ENCODE measurements around the gene EIPR1.

The EIPR1 gene

DNA sequence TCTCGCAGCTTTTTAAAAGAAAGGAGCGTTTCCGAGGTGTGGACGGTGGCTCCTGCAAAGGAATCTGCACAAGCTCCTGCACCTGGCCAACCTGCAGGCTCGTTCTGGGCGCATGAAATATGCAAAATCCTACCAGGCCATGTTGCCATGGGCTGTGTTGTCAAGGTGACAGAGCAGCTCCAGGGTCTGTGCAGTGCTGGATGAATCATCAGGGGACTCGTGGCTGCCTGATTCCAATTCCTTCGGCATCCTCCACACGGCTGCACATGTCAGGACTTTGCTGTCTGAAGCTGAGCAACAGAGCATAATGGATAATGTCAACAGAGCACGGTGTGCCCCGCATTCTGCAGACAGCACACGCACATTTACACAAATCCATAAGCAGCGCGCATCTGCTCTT lies 120.5 kb downstream of the EIPR1 start:
- Histone ChIP-seq H3K9me3 (ENCODE audit: severe bottlenecking) (no peaks in the 10 kb centered on the region), H3K4me3 (ENCODE audit: severe bottlenecking) (no peak overlapping the region), H3K4me1 (ENCODE audit: insufficient read depth, poor library complexity, severe bottlenecking) (no peaks in the 10 kb centered on the region), H3K27ac (ENCODE audit: poor library complexity, severe bottlenecking) (no peak overlapping the region), H3K27me3 (ENCODE audit: insufficient read depth, poor library complexity, severe bottlenecking) (no peaks in the 10 kb centered on the region), H3K36me3 (ENCODE audit: low read depth) (peaks cover 3% of the 10 kb centered on the region; the same call in 1 of the 2 replicates)
- TF ChIP-seq, protein P1, sequence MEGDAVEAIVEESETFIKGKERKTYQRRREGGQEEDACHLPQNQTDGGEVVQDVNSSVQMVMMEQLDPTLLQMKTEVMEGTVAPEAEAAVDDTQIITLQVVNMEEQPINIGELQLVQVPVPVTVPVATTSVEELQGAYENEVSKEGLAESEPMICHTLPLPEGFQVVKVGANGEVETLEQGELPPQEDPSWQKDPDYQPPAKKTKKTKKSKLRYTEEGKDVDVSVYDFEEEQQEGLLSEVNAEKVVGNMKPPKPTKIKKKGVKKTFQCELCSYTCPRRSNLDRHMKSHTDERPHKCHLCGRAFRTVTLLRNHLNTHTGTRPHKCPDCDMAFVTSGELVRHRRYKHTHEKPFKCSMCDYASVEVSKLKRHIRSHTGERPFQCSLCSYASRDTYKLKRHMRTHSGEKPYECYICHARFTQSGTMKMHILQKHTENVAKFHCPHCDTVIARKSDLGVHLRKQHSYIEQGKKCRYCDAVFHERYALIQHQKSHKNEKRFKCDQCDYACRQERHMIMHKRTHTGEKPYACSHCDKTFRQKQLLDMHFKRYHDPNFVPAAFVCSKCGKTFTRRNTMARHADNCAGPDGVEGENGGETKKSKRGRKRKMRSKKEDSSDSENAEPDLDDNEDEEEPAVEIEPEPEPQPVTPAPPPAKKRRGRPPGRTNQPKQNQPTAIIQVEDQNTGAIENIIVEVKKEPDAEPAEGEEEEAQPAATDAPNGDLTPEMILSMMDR (IDR thresholded peaks at IDR 0.05; ENCODE audit: poor library complexity, severe bottlenecking): no peak
- ATAC-seq (ENCODE audit: low read depth) (no peak), DNase-seq (ENCODE audit: low spot score) (no peak)

GRCh38 chr2:3256605-3257004 lies 121.0 kb downstream of the EIPR1 start:
- H3K27ac ChIP-seq (ENCODE audit: poor library complexity, severe bottlenecking): no peak overlapping the region
- peaks cover 3% of the 10 kb centered on the region; the same call in 1 of the 2 replicates for H3K36me3 ChIP-seq (ENCODE audit: low read depth)
- H3K4me1 ChIP-seq (ENCODE audit: insufficient read depth, poor library complexity, severe bottlenecking): no peaks in the 10 kb centered on the region
- TF ChIP-seq, protein P1 (IDR thresholded peaks at IDR 0.05; ENCODE audit: poor library complexity, severe bottlenecking): no peak
- no peak for DNase-seq (ENCODE audit: low spot score)
- no peak for ATAC-seq (ENCODE audit: low read depth)
- H3K27me3 ChIP-seq (ENCODE audit: insufficient read depth, poor library complexity, severe bottlenecking): no peaks in the 10 kb centered on the region
- no peaks in the 10 kb centered on the region for H3K9me3 ChIP-seq (ENCODE audit: severe bottlenecking)
- no peak overlapping the region for H3K4me3 ChIP-seq (ENCODE audit: severe bottlenecking)

DNA sequence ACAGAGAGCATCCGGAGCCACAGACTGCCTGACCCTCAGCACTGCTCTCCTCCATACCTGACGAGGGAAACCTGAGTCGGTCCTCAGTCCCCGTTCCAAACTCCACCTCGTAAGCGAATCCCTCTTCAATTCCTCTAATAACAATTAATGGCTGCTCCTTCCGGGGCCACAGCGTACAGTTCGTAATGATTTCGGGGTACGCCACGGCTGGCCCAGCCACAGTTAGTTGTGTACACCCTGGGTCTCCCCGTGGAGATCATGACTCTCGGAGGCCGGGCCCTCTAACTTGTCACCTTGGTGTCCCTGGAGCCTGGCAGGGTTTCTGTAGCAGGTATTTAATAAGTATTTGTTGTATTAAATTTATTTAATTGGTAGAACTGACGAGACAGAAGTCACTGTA lies 121.5 kb downstream of the EIPR1 start:
- Histone ChIP-seq H3K4me3 (ENCODE audit: severe bottlenecking) (no peak overlapping the region), H3K27me3 (ENCODE audit: insufficient read depth, poor library complexity, severe bottlenecking) (no peaks in the 10 kb centered on the region), H3K4me1 (ENCODE audit: insufficient read depth, poor library complexity, severe bottlenecking) (no peaks in the 10 kb centered on the region), H3K9me3 (ENCODE audit: severe bottlenecking) (no peaks in the 10 kb centered on the region), H3K27ac (ENCODE audit: poor library complexity, severe bottlenecking) (no peak overlapping the region), H3K36me3 (ENCODE audit: low read depth) (peaks cover 3% of the 10 kb centered on the region; the same call in 1 of the 2 replicates)
- ATAC-seq (ENCODE audit: low read depth) (no peak), DNase-seq (ENCODE audit: low spot score) (no peak)
- TF ChIP-seq, protein P1 (IDR thresholded peaks at IDR 0.05; ENCODE audit: poor library complexity, severe bottlenecking): no peak

DNA sequence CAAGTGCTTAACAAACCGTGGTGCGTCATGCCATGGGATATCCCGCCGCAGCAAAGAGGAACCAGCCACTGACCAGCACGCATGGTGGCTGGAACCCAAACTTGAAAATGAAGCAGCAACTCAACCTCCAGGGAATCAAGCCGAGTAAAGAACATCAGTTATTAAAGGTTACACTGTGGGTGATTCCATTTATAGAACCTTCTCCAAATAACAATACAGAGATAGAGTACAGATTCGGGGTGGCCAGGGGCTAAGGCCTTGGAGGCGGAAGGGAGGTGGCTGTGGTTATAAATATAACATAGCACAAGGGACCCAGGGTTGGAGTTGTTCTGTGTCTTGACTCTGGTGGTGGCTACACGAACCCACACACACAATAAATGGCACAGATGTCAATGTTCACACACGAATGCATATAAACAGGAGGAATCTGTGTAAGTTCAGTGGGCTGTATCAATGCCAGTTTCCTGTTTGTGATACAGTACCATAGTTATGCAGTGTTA lies 123.1 kb downstream of the EIPR1 start:
- H3K4me3 ChIP-seq (ENCODE audit: severe bottlenecking): no peak overlapping the region
- DNase-seq (ENCODE audit: low spot score) (no peak), ATAC-seq (ENCODE audit: low read depth) (no peak)
- TF ChIP-seq, protein P1 (IDR thresholded peaks at IDR 0.05; ENCODE audit: poor library complexity, severe bottlenecking): no peak
- peaks cover 3% of the 10 kb centered on the region; the same call in 1 of the 2 replicates for H3K36me3 ChIP-seq (ENCODE audit: low read depth)
- no peak overlapping the region for H3K27ac ChIP-seq (ENCODE audit: poor library complexity, severe bottlenecking)
- H3K27me3 ChIP-seq (ENCODE audit: insufficient read depth, poor library complexity, severe bottlenecking): no peaks in the 10 kb centered on the region
- H3K9me3 ChIP-seq (ENCODE audit: severe bottlenecking): no peaks in the 10 kb centered on the region
- no peaks in the 10 kb centered on the region for H3K4me1 ChIP-seq (ENCODE audit: insufficient read depth, poor library complexity, severe bottlenecking)

GRCh38 chr2:3253913-3254441 lies 123.6 kb downstream of the EIPR1 start:
- DNase-seq (ENCODE audit: low spot score) (no peak), ATAC-seq (ENCODE audit: low read depth) (no peak)
- Histone ChIP-seq H3K4me1 (ENCODE audit: insufficient read depth, poor library complexity, severe bottlenecking) (no peaks in the 10 kb centered on the region), H3K4me3 (ENCODE audit: severe bottlenecking) (no peak overlapping the region), H3K27ac (ENCODE audit: poor library complexity, severe bottlenecking) (no peak overlapping the region), H3K27me3 (ENCODE audit: insufficient read depth, poor library complexity, severe bottlenecking) (no peaks in the 10 kb centered on the region), H3K36me3 (ENCODE audit: low read depth) (peaks cover 3% of the 10 kb centered on the region; the same call in 1 of the 2 replicates), H3K9me3 (ENCODE audit: severe bottlenecking) (no peaks in the 10 kb centered on the region)
- TF ChIP-seq, protein P1 (IDR thresholded peaks at IDR 0.05; ENCODE audit: poor library complexity, severe bottlenecking): no peak

Data from RWPE2 (cell line).